Frontal cortex (tissue), 4 donors: ENCODE measurements around the gene SEC22C. TPM values are rescaled to one million over a fixed set of nuclear protein-coding genes. Genes with fewer than 3 reads are reported as not detected.
A peak's percentile ranks its signal among the peaks of the same experiment; 100 is the strongest.

Experiments used
- DNase-seq, 2 donors: peaks; one replicate each; pipeline ENCODE4 v3.0.0; 2012; ENCODE audit warnings: low spot score in 2 of 2
- FAIRE-seq: peaks from 2 replicates; lab custom pipeline; 2012; peaks lifted over from hg19 to GRCh38; lab: Jason Lieb, UNC
- total RNA-seq: library from RNA; depleted of rRNA; stranded (reverse); fragments of >200 nt; gene quantifications from one replicate; pipeline ENCODE4 v1.2.3, GENCODE V29; 2014
- donor health status: control.
- donor health status: control.
- donor health status: control.

Gene SEC22C
- total RNA-seq, 1 donor from 2014 or later, result 64.4 TPM

DNA sequence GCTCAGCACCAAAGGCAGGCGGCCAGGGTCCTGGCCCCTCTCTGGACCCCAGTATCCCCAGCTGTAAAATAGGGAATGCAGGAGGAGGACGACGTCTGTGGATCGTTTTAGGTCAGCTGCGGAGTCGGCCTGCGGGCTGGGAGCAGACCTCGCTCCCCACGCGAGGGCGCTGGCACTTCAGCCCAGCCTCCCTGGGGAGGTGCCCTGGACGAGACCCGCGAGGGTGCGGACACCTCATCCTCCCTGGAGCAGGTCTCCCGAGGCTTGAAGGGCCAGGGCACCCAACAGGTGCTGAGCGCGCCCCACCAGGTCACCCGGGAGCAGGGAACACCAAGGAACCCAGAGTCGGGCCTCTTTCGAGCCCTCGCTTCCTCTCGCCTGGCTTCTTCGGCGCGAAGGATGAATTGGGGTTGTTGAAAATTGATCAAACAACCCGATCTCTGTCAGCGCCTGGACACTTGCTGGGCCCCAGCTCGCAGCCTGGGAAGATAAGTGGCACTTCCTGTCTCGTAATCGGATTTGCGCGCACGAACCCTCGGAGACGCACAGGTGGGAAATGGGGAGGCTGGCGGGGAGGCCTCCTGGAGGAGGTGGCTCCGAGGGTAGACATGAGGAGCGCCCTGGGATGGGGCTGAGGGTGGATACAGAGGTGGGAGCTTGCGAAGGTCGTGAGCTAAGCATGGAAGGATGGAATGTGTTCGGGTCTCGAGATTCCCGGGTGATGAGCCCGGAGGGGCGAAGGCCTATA lies 79.9 kb downstream of the SEC22C start:
- DNase-seq (peak; percentile 69 to 72), FAIRE-seq (no peak)

DNA sequence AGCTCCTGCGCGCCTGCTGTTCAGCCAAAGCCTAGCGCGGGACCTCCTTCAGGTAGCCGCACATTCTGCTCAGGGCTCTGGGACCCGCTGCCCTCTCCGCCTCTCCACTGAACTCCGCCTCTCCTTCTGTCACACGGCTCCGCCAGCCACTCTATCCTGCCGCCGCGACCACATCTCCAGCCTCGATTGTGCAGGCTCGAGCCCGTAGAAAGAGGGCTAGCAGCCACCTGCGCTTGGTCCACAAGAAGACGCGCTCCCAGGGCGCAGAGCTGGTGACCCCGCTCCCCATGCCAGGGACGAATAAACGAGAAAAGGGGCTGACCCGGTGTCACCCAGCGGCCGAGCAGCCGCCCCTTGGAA lies 80.5 kb downstream of the SEC22C start:
- FAIRE-seq (no peak), DNase-seq (no peak)

DNA sequence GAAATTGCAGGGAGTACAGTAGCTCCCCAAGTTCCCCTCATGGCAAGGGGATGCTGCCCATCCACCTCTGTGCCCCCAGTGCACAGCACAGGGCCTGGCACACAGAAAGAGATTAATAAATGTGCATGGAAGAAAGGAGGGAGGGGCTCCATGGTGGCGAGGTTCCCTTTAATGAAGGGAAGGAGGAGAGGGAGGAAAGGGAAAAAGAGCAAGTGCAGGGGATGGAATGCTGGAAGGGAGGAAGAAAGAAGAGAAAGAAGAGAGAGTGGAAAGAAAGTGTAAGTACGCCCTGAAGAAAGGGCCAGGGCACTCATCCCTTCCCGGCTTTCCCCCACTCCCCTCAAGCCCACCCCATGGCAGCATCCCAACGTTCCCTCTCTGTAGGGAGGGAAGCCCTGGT lies 80.9 kb downstream of the SEC22C start:
- DNase-seq (no peak), FAIRE-seq (no peak)

DNA sequence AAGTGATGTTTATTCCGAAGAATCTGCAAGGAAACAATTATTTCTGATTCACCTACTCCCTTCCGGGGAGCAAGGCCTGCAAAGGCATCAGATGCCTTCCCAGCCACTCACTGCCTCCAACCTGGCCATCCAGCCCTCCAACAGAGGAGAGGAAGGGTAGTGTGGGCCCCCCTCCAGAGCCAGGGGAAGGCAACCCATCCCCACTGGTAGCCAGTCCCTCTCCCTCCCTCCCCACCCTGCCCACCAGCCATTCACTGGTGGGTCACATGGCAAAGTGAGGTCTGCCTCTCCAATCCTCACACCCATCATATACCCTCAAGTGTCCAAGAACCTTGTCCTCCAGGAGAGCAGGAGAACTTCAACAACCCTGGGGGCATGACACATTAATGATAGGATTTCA lies 81.7 kb downstream of the SEC22C start:
- DNase-seq (no peak), FAIRE-seq (no peak)

DNA sequence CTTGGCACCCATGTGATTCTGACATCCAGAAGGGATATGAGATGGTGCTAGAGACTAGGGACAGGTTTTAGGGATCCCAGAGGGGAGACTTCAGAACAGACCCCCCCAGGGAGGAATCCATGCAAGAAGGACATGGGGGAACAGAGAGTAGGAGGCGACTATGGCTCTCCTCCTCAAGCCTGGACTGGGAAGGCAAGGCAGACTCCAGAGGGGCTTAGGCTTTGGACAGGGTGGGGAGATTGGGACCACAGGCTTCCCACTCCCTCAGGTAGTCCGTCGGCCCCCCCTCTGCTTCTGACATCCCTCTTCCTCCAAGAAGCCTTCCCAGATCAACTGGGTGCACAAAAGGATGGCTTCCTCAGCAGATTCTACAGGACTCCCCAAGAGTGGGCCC lies 82.3 kb downstream of the SEC22C start:
- no peak for FAIRE-seq
- no peak for DNase-seq

DNA sequence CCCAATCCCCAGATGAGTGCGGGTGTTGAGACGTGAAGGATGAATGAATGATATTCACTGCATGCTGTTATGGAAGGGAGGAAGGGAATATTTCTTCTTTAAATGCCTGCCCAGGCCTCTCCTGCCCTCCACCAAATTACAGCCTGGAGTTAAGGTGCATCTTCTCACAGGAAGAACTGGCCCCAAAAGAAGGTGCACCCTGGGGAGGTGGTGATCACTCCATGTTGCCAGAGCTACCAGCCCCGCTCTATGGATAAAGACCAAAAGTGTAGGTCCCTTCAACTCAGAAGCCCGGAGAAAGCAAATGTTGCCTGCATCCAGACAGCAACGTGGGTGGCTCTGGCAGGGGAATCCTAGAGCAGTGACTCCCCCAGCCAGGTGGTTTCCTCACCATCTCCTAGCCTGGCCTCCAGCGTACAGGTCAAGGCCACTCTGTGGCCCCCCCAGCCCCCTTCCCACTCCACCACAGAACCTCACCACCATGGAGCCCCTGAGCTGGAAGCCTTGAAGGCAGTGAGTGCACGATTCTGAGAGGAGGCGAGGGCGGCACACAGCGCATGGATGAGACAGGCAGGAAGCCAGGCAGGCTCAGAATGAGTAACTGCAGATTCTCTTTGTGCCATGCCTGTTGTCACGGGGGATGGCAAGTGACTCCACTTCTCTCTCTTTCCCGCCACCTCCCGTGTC lies 82.8 kb downstream of the SEC22C start:
- DNase-seq (no peak), FAIRE-seq (no peak)

DNA sequence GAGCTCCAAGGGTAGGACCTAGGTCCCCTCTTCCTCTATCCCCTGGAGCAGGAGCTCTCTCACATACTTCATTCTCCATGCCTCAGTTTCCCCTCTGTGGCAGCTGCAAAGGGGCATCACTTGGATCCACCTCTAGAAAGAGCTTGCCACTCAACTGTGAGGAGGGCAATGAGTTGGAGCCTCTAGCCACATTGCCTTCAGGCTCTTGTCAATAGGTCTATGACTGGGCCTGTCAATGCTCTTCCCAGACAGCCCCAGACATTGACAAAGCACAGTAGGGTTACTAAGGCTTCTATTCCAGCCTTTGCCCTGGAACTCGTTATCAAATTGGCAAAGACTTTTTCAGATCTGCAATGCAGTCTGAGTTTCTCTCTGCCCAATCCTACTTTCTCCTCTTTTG lies 83.7 kb downstream of the SEC22C start:
- DNase-seq, result no peak
- FAIRE-seq, result no peak

Other genes starting within 250 kb of the SEC22C start
- not detected for gene LYZL4, start 171.4 kb downstream of the SEC22C start, total RNA-seq
- gene VIPR1, start 79.3 kb downstream of the SEC22C start, total RNA-seq, result 0.41 TPM
- 35.1 TPM for gene SS18L2, start 8.9 kb upstream of the SEC22C start, total RNA-seq
- 110 TPM for gene NKTR, start 18.7 kb upstream of the SEC22C start, total RNA-seq
- 19.6 TPM for gene ZBTB47, start 71.7 kb upstream of the SEC22C start, total RNA-seq
- 0.41 TPM for gene KLHL40, start 103.6 kb upstream of the SEC22C start, total RNA-seq
- gene HHATL, start 120.8 kb upstream of the SEC22C start, total RNA-seq, result not detected
- gene CCDC13, start 191.3 kb upstream of the SEC22C start, total RNA-seq, result 2.4 TPM
- gene HIGD1A, start 222.5 kb upstream of the SEC22C start, total RNA-seq, result 127 TPM
- gene ACKR2, start 227.5 kb upstream of the SEC22C start, total RNA-seq, result not detected